ENCODE results near the gene TRPM3.
"Not testable (repeated sequence)": the region's sequence is repeated elsewhere in the genome, so short reads cannot be mapped to it uniquely, and the experiment has no call there.

TRPM3 gene

DNA sequence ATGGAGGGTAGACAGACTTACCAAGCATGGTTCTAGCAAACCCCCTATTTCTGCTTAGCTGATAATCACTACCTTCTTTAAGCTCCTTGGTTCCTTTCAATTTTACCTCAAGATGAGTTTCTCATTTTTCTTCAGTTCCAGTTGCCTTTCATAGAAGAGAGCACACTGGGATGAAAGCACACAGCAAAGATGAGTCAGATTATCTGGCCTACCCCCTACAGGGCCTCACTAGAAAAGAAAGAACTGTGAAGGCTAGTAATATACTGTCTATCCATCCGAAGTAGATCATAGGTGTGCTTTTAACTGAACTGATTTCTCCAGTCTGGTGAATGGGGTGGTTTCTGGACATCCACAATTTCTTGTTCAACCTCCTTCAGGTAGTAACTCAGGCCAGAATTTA lies 122.5 kb downstream of the TRPM3 start:
- DNase-seq (ENCODE audit: low spot score), result peak; percentile 27

DNA sequence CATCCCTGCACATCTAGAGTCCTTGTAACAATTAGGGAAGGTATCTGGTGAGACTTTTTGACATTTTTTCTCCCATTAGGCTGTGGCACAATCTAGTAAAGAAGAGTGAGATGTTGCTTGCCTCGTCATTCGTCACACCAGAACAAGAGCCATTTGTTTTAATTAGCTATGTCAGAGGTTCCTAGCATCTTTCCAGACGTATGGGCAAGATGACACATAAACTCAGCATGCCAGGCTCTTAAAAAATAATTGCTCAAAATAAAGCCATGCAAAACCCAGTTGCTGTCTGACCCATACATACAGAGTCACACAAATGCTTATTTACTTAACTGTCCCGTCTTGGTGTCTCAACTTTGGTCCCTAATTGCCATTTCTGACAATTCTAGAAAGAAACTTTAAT lies 125.9 kb downstream of the TRPM3 start:
- DNase-seq (ENCODE audit: low spot score), result no peak

DNA sequence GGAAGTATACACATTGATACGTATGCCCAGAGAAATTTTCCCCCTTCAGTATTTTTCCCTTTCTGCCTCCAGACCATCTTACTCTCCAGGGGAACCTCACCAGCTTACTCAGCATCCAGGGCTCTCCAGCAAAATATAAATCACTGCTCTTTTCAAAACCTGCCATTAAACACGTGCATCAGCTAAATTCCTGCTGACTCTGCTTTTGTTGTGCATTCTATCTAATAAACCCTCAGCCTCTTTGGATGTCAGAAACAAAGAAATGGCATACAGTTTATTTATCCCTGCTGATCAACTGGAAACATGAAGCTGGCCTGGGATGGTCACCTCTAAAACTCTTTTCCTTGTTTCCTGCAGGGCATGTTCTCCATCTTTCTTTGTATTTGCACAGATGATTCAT lies 126.8 kb downstream of the TRPM3 start:
- no peak for DNase-seq (ENCODE audit: low spot score)

GRCh38 chr9:70988551-70988950 lies 132.9 kb downstream of the TRPM3 start:
- DNase-seq (ENCODE audit: low spot score), result no peak

DNA sequence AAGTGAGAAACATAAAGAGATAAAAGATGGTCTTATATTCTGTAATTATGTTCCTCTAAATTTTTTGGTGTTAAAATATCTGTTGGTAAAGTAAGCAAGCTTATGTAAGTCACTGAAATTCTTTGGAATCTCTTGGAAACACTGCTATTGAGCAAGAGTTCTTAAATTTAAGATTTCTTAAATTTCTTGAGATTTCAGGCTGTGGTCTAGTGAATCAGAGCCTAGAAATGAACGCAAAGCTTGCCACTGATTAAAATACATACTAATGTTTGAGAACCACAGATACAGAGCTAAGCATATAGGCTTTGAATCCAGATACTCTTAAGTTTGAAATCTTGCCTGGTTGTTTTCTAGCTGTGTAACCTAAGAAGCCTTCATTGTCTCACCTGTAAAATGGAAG lies 133.4 kb downstream of the TRPM3 start:
- DNase-seq (ENCODE audit: low spot score), result no peak

GRCh38 chr9:70986984-70987383 lies 134.4 kb downstream of the TRPM3 start:
- DNase-seq (ENCODE audit: low spot score), result no peak

DNA sequence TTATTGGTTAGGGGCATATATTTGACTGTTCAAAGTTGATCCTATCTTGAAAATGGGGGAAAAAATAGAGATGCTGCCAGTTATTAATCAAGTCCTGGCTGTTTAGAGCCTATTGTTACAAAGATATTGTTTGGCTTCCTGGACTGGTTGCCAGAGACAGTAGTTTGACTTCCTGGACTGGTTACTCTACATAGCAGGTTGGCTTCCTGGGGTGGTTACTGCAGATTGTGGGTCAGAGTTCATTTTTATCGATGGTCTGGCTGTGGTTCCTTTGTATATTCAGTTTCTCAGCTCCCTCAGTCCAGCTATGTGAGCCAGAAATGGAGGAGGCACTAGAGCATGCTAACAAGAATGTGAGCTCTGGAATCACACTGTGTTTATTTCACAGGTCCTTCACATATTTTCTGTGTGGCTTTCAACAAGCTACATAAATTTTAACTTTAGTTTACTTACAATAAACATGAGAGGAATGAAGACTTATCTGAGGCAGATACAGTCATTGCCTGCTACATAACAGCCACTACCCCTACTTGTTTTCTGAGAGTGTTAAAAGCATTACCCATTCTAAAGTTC lies 137.6 kb downstream of the TRPM3 start:
- no peak for DNase-seq (ENCODE audit: low spot score)

DNA sequence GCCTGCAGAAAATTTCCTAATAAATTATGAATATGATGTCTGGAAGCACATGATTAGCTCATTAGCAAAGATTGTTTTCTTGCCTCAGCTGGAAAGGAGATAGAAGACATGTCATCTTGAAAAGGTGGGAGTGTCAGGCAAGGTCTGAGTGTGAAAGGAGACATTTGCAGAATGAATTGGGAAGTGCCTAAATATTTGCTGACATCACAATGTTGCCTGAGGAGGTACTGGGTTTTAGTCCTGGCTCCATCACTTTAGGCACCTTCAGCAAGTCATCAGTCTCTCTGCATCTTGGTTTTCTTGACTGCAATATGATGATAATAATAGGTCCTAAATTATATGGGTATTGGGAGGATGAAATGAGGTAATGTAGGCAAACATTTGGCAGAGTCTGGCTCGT lies 140.1 kb downstream of the TRPM3 start:
- DNase-seq (ENCODE audit: low spot score), result no peak

DNA sequence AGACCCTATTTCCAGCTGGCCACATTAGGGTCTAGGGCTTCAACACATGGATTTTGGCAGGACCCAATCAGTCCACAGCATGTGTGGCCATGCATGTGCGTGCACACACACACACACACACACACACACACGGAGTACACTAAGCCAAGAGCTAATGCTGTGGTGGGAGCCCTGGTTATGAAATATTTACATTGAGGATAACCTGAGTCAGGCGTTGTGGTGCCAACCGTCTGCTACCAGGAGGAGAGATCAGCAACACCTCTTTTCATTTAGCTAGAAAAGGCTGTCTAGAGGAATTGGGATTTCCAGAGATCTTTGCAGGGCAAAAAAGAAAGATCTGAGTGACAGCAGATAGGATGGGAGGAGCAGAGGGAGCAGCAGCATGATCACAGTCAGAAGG lies 141.5 kb downstream of the TRPM3 start:
- DNase-seq (ENCODE audit: low spot score), result no peak

DNA sequence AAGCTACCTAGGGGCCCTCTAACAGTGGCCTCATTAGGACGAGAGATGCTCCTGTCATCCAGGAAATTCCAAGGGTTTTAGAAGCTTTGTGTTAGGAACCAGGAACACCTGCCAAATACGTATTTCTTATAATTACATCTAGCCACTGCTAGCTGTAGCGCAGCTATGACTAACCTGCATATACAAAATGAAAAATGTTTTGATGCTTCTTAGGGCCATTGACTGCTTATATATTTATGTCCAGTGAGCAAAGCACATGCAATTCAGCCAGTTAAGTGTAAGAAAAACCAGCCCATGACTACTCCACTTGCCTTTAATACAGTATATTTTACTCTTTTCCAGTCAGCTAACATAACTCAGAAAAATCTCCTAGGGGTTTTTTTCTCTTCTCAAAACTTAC lies 143.3 kb downstream of the TRPM3 start:
- no peak for DNase-seq (ENCODE audit: low spot score)

- DNase-seq (ENCODE audit: low spot score), result no peak
These were observed 145.6 kb downstream of the TRPM3 start for GRCh38 chr9:70975821-70976220.

DNA sequence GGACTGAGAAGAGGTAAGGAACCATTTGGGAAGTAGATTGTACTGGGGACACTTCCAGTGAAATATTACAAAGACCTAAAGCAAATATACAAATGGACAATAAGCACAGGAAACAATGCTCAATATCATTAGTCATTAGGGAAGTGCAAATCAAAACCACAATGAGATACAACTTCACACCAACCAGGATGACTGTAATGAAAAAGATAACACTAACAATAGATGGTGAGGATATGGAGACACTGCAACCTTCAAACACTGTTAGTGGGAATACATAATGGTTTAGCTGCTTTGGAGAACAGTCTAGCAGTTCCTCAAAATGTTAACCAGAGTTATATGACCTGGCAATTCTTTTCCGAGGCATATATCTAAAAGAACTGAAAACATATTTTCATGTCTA lies 149.7 kb downstream of the TRPM3 start:
- no peak for DNase-seq (ENCODE audit: low spot score)

DNA sequence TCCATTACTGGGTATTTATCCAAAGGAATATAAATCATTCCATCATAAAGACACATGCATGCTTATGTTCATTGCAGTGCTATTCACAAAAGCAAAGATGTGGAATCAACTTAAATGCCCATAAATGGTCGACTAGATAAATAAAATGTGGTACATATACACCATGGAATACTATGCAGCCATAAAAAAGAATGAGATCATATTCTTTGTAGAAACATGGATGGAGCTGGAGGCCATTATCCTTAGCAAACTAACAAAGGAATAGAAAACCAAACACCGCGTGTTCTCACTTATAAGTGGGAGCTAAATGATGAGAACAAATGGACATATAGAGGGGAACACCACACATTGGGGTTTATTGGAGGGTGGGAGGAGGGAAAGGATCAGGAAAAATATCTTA lies 155.0 kb downstream of the TRPM3 start:
- DNase-seq (ENCODE audit: low spot score), result not testable (repeated sequence)

- no peak for DNase-seq (ENCODE audit: low spot score)
These were observed 156.6 kb downstream of the TRPM3 start for GRCh38 chr9:70964861-70965260.

GRCh38 chr9:70963554-70963953 lies 157.9 kb downstream of the TRPM3 start:
- DNase-seq (ENCODE audit: low spot score), result no peak

DNA sequence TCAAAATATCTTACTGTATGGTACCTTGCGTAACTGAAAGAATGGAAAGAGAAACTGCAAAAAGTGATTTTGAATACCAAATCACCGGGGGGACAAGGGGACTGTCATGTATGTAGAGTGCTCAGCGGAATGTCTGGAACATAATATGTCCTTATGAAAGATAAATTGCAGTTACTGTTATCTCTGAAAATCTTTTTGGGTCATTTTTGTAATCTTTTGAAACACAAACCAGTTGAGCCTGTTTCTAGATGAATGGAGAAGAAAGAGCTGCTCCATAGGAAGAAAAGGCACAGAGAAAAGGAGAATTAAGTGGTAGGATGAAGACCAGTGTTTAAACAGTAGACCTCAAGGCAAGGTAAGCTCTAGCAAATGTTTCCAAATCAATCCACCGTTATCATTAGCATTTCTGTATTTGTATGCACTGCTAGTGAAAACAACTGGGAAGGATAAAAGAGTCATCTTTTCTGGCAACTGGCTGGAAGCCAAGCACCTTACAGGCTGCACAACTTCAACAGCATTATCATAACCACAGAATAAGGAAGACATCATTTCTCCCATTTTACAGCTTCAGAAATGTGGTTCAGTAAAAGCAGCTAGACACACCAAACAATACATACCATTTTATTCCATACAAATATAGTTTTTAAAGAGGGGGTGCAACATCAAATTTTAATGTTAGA lies 158.5 kb downstream of the TRPM3 start:
- peak; percentile 47 for DNase-seq (ENCODE audit: low spot score)

DNA sequence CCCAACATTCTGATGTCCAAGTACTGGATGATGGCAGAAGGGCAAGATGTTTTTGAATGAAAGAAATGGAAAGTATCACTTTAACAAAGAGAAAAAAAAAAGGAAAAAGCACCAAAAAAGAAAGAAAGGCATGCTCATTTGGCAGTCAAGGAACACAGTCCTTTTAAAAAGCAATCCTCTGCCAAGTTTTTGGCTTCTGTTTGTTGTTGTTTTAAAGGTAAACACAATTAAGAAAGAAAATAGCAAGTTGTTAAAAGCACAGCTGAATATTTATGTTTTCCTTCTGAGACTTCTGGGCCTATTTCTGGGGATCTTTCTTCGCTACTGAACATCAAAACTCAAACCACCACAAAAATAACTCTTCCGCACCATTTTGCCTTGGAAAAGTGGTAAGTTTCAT lies 162.1 kb downstream of the TRPM3 start:
- DNase-seq (ENCODE audit: low spot score), result no peak

GRCh38 chr9:70954596-70955143 lies 166.8 kb downstream of the TRPM3 start:
- no peak for DNase-seq (ENCODE audit: low spot score)

- peak; percentile 94 for DNase-seq (ENCODE audit: low spot score)
These were observed 167.3 kb downstream of the TRPM3 start for GRCh38 chr9:70954126-70954525.

DNA sequence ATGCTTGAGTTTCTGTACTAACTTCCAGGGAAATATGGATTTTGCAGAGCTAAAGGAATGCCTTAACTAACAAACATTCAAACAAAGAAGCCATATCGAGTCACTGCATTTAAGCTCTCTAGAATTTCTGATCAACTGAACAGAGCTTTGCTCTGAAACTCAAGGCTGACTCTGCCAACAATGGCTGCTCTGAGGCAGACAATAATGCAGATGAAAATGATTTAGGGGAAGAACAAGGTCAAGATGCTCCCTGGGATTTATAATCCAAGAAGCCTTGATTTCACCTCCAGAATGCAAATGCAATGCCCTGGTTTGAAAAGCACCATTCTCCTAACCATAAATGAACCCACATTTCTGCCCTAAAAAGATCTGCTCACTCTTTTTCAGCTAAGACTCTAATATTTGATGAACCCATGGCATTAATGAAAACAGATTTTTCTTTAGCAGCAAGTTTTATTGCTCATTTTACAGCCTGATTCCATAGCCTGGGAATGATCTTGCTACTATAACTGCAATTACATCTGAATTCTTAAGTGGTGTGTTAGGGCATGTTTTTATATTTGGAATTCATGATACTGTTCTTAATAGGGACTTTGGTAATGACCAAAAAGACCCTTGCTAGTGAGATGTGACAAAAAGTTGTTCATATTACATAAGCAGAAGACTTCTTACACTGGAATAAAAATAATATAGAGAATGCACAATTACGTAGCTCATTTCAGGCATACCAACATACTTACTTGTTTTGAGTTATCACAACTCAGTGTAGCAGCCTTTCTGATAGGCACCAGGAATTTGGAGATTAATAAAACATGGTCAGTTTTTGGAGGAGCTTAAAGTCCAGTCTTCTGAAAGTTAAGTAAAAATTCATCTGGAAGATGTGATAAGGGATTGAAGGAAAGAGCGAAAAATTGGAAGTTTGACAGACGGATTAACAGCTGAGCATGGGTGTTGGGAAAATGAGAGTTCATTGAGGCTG lies 169.4 kb downstream of the TRPM3 start:
- no peak for DNase-seq (ENCODE audit: low spot score)

GRCh38 chr9:70950270-70950669 lies 171.2 kb downstream of the TRPM3 start:
- no peak for DNase-seq (ENCODE audit: low spot score)

DNA sequence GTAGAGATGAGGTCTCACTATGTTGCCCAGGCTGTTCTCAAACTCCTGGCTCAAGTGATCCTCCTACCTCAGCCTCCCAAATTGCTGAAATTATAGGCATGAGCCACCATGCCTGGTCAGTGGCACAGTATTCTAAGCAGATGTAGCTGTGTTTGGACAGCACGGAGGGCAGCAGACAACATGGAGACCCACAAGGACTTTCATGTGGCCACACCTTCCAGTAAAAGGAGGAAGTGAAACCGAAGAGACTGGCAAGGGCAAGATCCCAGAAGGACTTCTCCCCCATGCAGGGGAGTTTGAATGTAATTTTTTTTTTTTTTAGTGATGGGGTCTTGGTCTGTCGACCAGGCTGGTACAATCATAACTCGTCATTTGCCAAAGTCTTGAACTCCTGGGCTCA lies 172.2 kb downstream of the TRPM3 start:
- DNase-seq (ENCODE audit: low spot score), result no peak

DNA sequence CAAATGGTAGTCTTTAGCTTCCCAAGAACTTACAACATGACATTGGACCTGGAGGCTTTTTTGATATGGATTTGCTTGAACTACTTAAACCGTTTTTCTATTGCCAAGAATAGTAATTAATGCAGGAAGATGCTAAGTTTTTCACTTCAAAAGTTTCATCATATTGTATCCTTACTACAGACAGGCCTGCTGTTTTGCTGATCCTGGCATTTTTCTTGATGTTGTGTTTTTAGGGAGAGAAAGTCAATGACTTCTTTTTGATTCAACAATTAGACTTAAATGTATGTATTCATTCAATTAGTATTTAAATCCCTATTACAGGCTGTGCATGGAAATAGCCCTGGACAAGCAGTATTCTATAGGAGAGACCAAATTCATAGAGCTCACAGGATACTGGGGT lies 172.7 kb downstream of the TRPM3 start:
- DNase-seq (ENCODE audit: low spot score), result no peak

Data from kidney tubule cell (primary cell).